CD4-positive, alpha-beta T cell treated with Interleukin-12 subunit alpha and Interleukin-12 subunit beta, for 1 hour (primary cell): ENCODE measurements around the gene GRK1.

Experiments used
- DNase-seq: peaks from one replicate; pipeline ENCODE4 v3.0.0-alpha.2; 2020

GRK1 gene

DNA sequence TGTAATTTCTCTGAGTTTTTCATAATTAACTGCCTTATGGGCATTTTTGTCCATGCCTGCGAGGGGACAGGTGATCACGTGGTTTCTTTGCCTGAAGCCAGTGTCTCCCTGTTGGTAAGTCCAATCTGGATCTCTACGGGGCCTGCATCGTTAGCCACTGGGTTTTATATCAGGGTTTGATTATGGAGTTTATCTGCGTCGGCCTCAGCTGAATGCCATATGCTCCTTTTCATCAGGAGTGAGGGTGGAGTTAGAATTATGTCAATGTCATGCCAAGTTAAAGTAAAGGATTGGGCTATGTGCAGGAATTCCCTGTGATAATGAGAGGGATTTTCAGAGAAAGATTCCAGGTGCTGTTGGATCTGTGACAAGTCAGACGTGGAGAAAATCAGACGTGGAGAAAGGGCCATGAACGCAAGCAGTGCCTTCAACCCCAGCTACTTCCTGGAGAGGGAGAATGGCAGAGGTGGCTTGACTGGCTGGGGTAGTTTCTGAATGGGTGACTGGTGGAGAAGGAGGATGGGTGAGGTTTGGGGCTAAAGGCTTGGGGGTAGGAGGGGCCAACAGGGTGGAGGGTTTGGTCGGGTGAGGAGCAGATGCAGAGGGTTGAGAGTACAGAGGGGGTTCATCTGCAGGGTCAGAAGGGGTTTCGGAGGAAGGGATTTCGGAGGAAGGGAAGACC is 116.3 kb downstream of the GRK1 start:
- DNase-seq: no peak

DNA sequence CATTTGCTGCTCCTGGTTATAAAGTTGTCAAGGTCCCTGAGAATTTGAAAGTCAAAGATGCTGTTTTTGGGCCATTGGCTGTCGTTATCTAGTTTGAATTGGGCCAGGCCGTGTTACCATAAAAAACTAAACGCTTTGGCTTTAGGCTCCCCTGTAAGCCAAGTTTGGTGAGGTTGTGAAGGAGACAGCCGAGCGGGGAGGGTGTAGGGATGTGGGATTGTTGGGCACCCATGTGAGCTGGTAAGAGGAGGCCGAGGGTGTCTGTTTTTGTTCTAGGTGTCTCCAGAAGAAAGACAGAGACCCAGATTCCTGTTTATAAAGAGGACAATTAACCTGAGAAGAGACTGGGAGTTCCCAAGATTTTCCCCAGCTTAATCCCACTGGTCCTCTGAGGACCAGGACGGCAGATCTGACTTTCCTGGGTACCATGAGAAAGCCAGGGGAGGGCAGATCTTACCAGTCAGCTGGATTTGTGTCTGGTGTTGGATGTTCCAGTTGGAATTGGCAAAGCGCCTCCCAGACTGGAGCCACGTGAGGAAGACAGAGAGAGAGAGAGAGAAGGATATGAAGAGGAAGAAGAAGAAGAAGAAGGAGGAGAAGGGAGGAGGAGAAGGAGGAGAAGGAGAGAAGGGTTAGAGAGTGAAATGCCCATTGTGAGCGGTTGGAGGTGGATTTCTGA is 117.1 kb downstream of the GRK1 start:
- DNase-seq: no peak

DNA sequence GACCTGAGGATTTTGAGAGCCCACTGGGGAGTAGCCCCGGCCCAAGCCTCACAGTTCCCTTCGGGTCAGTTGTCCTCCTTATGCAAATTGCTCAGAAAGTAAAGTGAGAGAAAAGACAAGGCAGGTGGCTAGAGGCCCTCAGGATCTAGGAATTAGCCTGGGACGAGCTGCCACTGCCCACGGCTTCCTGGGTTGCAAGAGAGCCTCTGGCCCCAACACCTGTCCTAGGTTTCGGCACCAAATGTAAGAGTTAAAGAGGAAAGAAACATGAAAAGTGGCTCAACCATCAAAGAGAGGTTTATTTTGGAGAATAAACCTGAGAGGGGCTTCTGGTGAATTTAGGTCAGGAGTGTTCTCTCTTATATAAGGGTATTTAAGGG is 117.6 kb downstream of the GRK1 start:
- no peak for DNase-seq

GRCh38 chr13:113785051-113786010 is 118.3 kb downstream of the GRK1 start:
- DNase-seq: no peak

DNA sequence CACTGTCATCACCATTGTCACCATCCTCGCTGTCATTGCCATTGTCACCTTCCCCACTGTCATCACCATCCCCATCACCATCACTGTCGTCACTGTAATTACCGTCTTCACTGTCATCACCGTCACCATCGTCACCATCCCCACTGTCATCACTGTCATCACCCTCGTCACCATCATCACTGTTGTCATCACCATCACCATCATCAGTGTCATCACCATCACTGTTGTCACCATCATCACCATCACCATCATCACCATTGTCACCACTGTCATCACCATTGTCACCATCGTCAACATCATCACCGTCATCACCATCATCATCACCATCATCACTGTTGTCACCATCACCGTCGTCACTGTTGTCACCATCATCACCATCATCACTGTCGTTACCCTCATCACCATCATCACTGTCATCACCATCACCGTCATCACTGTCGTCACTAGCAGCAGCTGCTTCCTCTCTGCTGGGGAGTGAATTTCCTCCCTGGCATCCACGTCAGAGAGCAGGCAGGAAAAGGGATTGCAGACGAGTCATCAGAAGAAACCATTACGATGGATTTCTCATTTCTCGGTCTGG is 119.3 kb downstream of the GRK1 start:
- no peak for DNase-seq
